Keratinocyte (primary cell): Measurements from ENCODE around the gene NUDT3. TPM values are rescaled to one million over a fixed set of nuclear protein-coding genes. Genes with fewer than 3 reads are reported as not detected.

Experiments
- DNase-seq: peaks from one replicate; pipeline ENCODE4 v3.0.0-alpha.2; 2011; ENCODE audit warnings: low read depth, missing footprints, low spot score
- FAIRE-seq: peaks from 2 replicates; lab custom pipeline; 2011; peaks lifted over from hg19 to GRCh38; lab: Jason Lieb, UNC
- H2AFZ ChIP-seq: 2 replicates; pipeline ENCODE4 v1.6.0; 2012; ENCODE audit warnings: low read length, control low read depth, inconsistent platforms; ENCODE audit not compliant: control insufficient read depth
- H3K27ac ChIP-seq: 2 replicates; pipeline ENCODE4 v1.5.1; 2011; ENCODE audit warnings: low read length; ENCODE audit not compliant: control insufficient read depth, insufficient read depth
- H3K27me3 ChIP-seq: 3 replicates; pipeline ENCODE4 v1.6.0; 2011; ENCODE audit warnings: low read length; ENCODE audit not compliant: control insufficient read depth, insufficient read depth; ENCODE audit errors: extremely low read depth
- H3K36me3 ChIP-seq, 2 experiments: 2 replicates in 1 of 2; 3 replicates in 1 of 2; pipeline ENCODE4 v1.5.1; 2011; ENCODE audit warnings: low read length in 2 of 2, mild to moderate bottlenecking in 1 of 2; ENCODE audit not compliant: control insufficient read depth in 2 of 2, insufficient read depth in 2 of 2; ENCODE audit errors: extremely low read depth in 1 of 2
- H3K4me1 ChIP-seq: 3 replicates; pipeline ENCODE4 v1.5.1; 2011; ENCODE audit warnings: low read length; ENCODE audit not compliant: control insufficient read depth, insufficient read depth; ENCODE audit errors: extremely low read depth
- H3K4me2 ChIP-seq: 3 replicates; pipeline ENCODE4 v1.6.0; 2011; ENCODE audit warnings: low read depth, low read length; ENCODE audit not compliant: control insufficient read depth, insufficient read depth; ENCODE audit errors: extremely low read depth
- H3K4me3 ChIP-seq, 3 experiments: fragments of 200-600 bp in 1 of 3; sonication (generic) in 1 of 3; 2 replicates in 2 of 3; 3 replicates in 1 of 3; pipeline ENCODE4 v1.5.1; 2011 to 2016; ENCODE audit warnings: low read length in 3 of 3, mild to moderate bottlenecking in 3 of 3, control low read depth in 2 of 3, inconsistent platforms in 1 of 3, low read depth in 1 of 3, mixed read lengths in 1 of 3, mixed run types in 1 of 3, moderate library complexity in 1 of 3; ENCODE audit not compliant: control insufficient read depth in 2 of 3, insufficient read depth in 2 of 3; ENCODE audit errors: extremely low read depth in 1 of 3
- H3K79me2 ChIP-seq: 2 replicates; pipeline ENCODE4 v1.6.0; 2012; ENCODE audit warnings: low read length; ENCODE audit not compliant: control insufficient read depth, insufficient read depth
- H3K9ac ChIP-seq: 3 replicates; pipeline ENCODE4 v1.6.0; 2011; ENCODE audit warnings: low read length; ENCODE audit not compliant: control insufficient read depth, insufficient read depth; ENCODE audit errors: extremely low read depth
- H3K9me1 ChIP-seq: 3 replicates; pipeline ENCODE4 v1.6.0; 2011; ENCODE audit warnings: low read length; ENCODE audit not compliant: control insufficient read depth, insufficient read depth; ENCODE audit errors: extremely low read depth
- H3K9me3 ChIP-seq: 2 replicates; pipeline ENCODE4 v1.5.1; 2012; ENCODE audit warnings: low read depth, low read length; ENCODE audit not compliant: control insufficient read depth
- H4K20me1 ChIP-seq: 3 replicates; pipeline ENCODE4 v1.6.0; 2011; ENCODE audit warnings: low read length; ENCODE audit not compliant: control insufficient read depth, insufficient read depth; ENCODE audit errors: extremely low read depth
- CTCF ChIP-seq, 3 experiments: IDR thresholded peaks in 1 of 3; conservative IDR thresholded peaks in 1 of 3; optimal IDR thresholded peaks in 1 of 3; 2 replicates in 2 of 3; 3 replicates in 1 of 3; pipeline versions ENCODE3 to v1.5.1; 2011; ENCODE audit warnings: low read length in 3 of 3, mild to moderate bottlenecking in 3 of 3, moderate library complexity in 2 of 3, control low read depth in 1 of 3, inconsistent platforms in 1 of 3; ENCODE audit not compliant: insufficient read depth in 2 of 3; ENCODE audit errors: extremely low read depth in 1 of 3
- EZH2 ChIP-seq: IDR thresholded peaks from one replicate; pipeline ENCODE4 v1.6.1; 2012; ENCODE audit warnings: inconsistent platforms, mild to moderate bottlenecking, low read length, moderate library complexity
- dilution Hi-C: fragments of 300-500 bp; cut with MboI; formaldehyde crosslinking; loops from one replicate; pipeline ENCODE4 v1.7.0; 2020; ENCODE audit warnings: low sequenced_read_pairs; ENCODE audit not compliant: extremely low pct_ligation_motif_present
- polyA plus RNA-seq, 5 experiments: library from polyadenylated mRNA; depleted of rRNA in 3 of 5; stranded (reverse) in 3 of 5; stranded (forward) in 1 of 5; unstranded in 1 of 5; fragments of >200 nt; gene quantifications; 1 replicate in 1 of 5; 2 replicates in 3 of 5; 3 replicates in 1 of 5; pipeline versions ENCODE4 v1.2.1 to v1.2.3, GENCODE V29; 2011 to 2012; ENCODE audit warnings: missing spikeins in 2 of 5, low read depth in 1 of 5, low replicate concordance in 1 of 5

The NUDT3 gene
- polyA plus RNA-seq, 1 donor (not counting 4 experiments of a cell fraction or from before 2014, with no cell fraction given) = 16.5 TPM

- Histone ChIP-seq H3K9ac (no peak overlapping the region), H3K27me3 (no peaks in the 10 kb centered on the region), H3K9me3 (no peaks in the 10 kb centered on the region), H3K27ac (no peak overlapping the region), H2AFZ (no peak overlapping the region), H4K20me1 (no peaks in the 10 kb centered on the region), H3K4me1 (no peaks in the 10 kb centered on the region), H3K36me3 (peaks cover 2 to 9% of the 10 kb centered on the region in 2 experiments), H3K4me3 (no peak overlapping the region), H3K9me1 (no peaks in the 10 kb centered on the region), H3K79me2 (no peaks in the 10 kb centered on the region), H3K4me2 (no peak overlapping the region)
- dilution Hi-C loops = no loop called here
- TF ChIP-seq CTCF (optimal IDR thresholded peaks at IDR 0.05 in 1 of 3, IDR thresholded peaks at IDR 0.05 in 1 of 3, conservative IDR thresholded peaks at IDR 0.05 in 1 of 3; ENCODE audit: extremely low read depth in 1 of 3, insufficient read depth in 2 of 3, low read length in 3 of 3) (no peak), EZH2 (no peak)
- DNase-seq (no peak), FAIRE-seq (no peak)
Measured at GRCh38 chr6:34275128-34275804, 117.2 kb downstream of the NUDT3 start.

- H3K27me3 ChIP-seq = no peaks in the 10 kb centered on the region
- no peak overlapping the region for H3K4me2 ChIP-seq
- H3K9me1 ChIP-seq = no peaks in the 10 kb centered on the region
- no peak overlapping the region for H3K9ac ChIP-seq
- no peak for FAIRE-seq
- H3K79me2 ChIP-seq = no peaks in the 10 kb centered on the region
- H4K20me1 ChIP-seq = no peaks in the 10 kb centered on the region
- no peaks in the 10 kb centered on the region for H3K4me1 ChIP-seq
- DNase-seq = no peak
- peaks cover 0 to 9% of the 10 kb centered on the region in 2 experiments for H3K36me3 ChIP-seq
- H3K4me3 ChIP-seq = no peak overlapping the region
- dilution Hi-C loops = no loop called here
- TF ChIP-seq EZH2 = no peak
- no peak overlapping the region for H3K27ac ChIP-seq
- no peak overlapping the region for H2AFZ ChIP-seq
- H3K9me3 ChIP-seq = no peaks in the 10 kb centered on the region
Measured at GRCh38 chr6:34274129-34274528, 118.3 kb downstream of the NUDT3 start.
